HCT116 (cell line): ENCODE measurements around the gene LIN28A.

Experiments used
- CEBPB ChIP-seq: IDR thresholded peaks from 2 replicates; pipeline ENCODE4 v1.6.1; 2012; ENCODE audit warnings: low read depth
- YY1 ChIP-seq: IDR thresholded peaks from 2 replicates; pipeline ENCODE4 v1.6.1; 2011; ENCODE audit warnings: low read length, low read depth, moderate library complexity, mild to moderate bottlenecking; ENCODE audit not compliant: insufficient replicate concordance; ENCODE audit errors: extremely low read depth

DNA sequence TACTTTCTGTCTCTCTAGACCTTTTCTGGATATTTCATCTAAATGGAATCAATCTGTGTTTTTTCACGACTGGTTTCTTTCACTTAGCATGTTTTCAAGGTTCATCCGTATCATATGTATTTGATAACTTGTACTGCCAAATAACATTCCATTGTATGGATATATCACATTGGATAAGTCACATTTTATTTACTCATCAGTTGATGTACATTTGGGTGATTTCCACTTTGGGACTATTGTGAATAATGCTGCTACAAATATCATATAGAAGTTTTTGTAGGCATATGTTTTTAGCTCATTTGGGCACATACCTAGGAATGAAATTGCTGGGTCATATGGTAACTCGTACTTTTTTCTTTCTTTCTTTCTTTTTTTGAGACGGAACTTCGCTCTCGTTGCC lies 68.4 kb downstream of the LIN28A start:
- no peak for TF ChIP-seq CEBPB
- no peak for TF ChIP-seq YY1
